ENCODE data around the gene PHYHD1. TPM values are rescaled to one million over a fixed set of nuclear protein-coding genes. Genes with fewer than 3 reads are reported as not detected.

Gene PHYHD1
- total RNA-seq, 2 experiments from 2014 or later = 83.5 to 150 TPM

DNA sequence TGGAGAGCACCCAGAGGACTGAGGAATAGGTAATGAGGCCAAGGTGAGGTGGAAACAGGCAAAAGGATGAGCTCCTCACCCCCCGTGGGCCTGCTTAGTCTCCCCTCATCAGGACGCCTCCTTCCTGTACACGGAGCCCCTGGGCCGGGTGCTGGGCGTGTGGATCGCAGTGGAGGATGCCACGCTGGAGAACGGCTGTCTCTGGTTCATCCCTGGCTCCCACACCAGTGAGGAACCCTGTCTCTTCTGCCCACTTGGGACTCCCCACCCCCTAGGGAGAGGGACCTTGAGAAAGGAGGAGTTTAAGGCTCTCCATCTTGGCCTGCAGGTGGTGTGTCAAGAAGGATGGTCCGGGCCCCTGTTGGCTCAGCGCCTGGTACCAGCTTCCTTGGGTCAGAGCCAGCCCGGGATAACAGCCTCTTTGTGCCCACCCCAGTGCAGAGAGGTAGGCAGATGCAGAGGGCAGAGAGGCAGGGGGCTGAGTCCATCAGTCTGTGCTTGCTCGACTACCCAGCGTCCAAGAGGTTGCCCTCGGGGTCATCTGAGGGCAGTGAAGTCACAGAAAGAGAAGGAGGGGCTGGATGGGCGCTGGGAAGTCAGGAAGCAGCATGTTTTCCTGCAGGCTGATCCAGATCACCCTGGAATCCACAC lies 19.6 kb downstream of the PHYHD1 start:
- Histone ChIP-seq H3K4me2 (ENCODE audit: low read length) (no peak overlapping the region), H2AFZ (ENCODE audit: low read length) (no peak overlapping the region), H3K27ac (ENCODE audit: low read depth, low read length, poor library complexity, severe bottlenecking) (no peak overlapping the region), H3K79me2 (ENCODE audit: insufficient read depth, low read depth, low read length) (no peaks in the 10 kb centered on the region), H3K4me3 (ENCODE audit: low read depth, low read length, poor library complexity, severe bottlenecking) (no peak overlapping the region), H3K4me1 (ENCODE audit: insufficient read depth, low read length, poor library complexity, severe bottlenecking) (no peaks in the 10 kb centered on the region), H3K36me3 (ENCODE audit: insufficient read depth, low read length) (0 out of 2 replicates have a peak, but pooled peaks cover under 1% of the 10 kb centered on the region), H4K20me1 (ENCODE audit: insufficient read depth, low read length) (no peaks in the 10 kb centered on the region), H3K9me2 (ENCODE audit: insufficient read depth, low read length) (no peaks in the 10 kb centered on the region), H3K9me3 (ENCODE audit: low read length) (no peaks in the 10 kb centered on the region)
- DNase-seq (ENCODE audit: low spot score) = no peak
- ChIA-PET POLR2A (interaction anchor here (1.0 kb wide), 1 partner anchor 11 kb away, joined by 3 read pairs; no protein-coding TSS in a partner anchor), CTCF (ENCODE audit: unreplicated experiment) (no interaction called here)
- TF ChIP-seq EZH2phosphoT487 (IDR thresholded peaks at IDR 0.05; ENCODE audit: borderline replicate concordance, low read depth, low read length) = no peak
- TF ChIP-seq, protein P1, sequence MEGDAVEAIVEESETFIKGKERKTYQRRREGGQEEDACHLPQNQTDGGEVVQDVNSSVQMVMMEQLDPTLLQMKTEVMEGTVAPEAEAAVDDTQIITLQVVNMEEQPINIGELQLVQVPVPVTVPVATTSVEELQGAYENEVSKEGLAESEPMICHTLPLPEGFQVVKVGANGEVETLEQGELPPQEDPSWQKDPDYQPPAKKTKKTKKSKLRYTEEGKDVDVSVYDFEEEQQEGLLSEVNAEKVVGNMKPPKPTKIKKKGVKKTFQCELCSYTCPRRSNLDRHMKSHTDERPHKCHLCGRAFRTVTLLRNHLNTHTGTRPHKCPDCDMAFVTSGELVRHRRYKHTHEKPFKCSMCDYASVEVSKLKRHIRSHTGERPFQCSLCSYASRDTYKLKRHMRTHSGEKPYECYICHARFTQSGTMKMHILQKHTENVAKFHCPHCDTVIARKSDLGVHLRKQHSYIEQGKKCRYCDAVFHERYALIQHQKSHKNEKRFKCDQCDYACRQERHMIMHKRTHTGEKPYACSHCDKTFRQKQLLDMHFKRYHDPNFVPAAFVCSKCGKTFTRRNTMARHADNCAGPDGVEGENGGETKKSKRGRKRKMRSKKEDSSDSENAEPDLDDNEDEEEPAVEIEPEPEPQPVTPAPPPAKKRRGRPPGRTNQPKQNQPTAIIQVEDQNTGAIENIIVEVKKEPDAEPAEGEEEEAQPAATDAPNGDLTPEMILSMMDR (conservative IDR thresholded peaks at IDR 0.05; ENCODE audit: low read length) = no peak
- BruUV-seq (replicated peaks) = no TSS peak
- intact Hi-C loops (cut with micrococcal nuclease; ENCODE audit: unreplicated experiment) = no loop called here

DNA sequence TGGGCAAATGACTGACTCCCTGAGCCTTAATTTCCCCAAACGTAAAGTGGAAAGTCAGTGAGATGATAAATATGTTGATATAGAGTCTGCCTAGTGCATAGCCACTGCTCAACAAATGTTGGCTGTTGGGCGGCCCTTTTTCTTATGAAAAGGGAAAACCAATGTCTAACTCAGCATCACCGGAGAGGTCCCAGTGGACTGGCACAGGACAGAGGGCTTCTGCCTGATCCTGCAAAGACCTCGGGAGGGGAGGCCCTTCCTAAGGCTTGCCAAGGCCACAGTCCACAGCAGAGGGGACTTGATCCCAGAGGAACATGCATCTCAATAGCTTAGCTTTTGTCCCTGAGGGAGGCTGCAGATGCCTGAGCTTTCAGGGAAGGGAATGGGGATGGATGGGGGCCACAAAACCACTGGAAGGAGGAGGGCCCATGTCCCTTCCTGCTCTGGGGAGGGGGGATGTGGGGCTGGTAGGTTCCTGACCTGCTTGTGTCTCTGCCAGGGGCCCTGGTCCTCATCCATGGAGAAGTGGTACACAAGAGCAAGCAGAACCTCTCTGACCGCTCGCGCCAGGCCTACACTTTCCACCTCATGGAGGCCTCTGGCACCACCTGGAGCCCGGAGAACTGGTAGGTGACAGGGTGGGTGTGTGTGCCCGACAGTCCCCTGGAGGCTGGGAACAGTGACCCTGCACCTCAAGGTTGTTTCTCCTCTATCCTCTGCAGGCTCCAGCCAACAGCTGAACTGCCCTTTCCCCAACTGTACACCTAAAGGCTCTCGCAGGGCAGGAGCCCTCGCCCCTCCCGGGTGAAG lies 20.4 kb downstream of the PHYHD1 start:
- intact Hi-C loops (cut with micrococcal nuclease; ENCODE audit: unreplicated experiment) = no loop called here
- Histone ChIP-seq H3K79me2 (ENCODE audit: insufficient read depth, low read depth, low read length) (no peaks in the 10 kb centered on the region), H2AFZ (ENCODE audit: low read length) (no peak overlapping the region), H3K4me2 (ENCODE audit: low read length) (no peak overlapping the region), H3K36me3 (ENCODE audit: insufficient read depth, low read length) (peaks cover 7% of the 10 kb centered on the region; the same call in 1 of the 2 replicates), H3K4me1 (ENCODE audit: insufficient read depth, low read length, poor library complexity, severe bottlenecking) (no peaks in the 10 kb centered on the region), H3K4me3 (ENCODE audit: low read depth, low read length, poor library complexity, severe bottlenecking) (no peak overlapping the region), H3K27ac (ENCODE audit: low read depth, low read length, poor library complexity, severe bottlenecking) (no peak overlapping the region), H4K20me1 (ENCODE audit: insufficient read depth, low read length) (no peaks in the 10 kb centered on the region), H3K9me3 (ENCODE audit: low read length) (no peaks in the 10 kb centered on the region), H3K9me2 (ENCODE audit: insufficient read depth, low read length) (no peaks in the 10 kb centered on the region)
- ChIA-PET CTCF (ENCODE audit: unreplicated experiment) (no interaction called here), POLR2A (no interaction called here)
- no TSS peak for BruUV-seq (replicated peaks)
- TF ChIP-seq, protein P1 (conservative IDR thresholded peaks at IDR 0.05; ENCODE audit: low read length) = no peak
- TF ChIP-seq EZH2phosphoT487 (IDR thresholded peaks at IDR 0.05; ENCODE audit: borderline replicate concordance, low read depth, low read length) = no peak
- DNase-seq (ENCODE audit: low spot score) = no peak
